Measurements from ENCODE around the gene TBL1Y.

TBL1Y gene

GRCh38 chrY:7007911-7008310, 97.4 kb downstream of the TBL1Y start:
- ATAC-seq, result no peak

GRCh38 chrY:7008578-7009355, 98.3 kb downstream of the TBL1Y start:
- ATAC-seq, result no peak
- TF ChIP-seq ZFP30 (CRISPR knock-in tag; IDR thresholded peaks at IDR 0.05) (no peak), RARB (CRISPR knock-in tag; IDR thresholded peaks at IDR 0.05) (no peak), ZNF565 (CRISPR knock-in tag; conservative IDR thresholded peaks at IDR 0.05; ENCODE audit: low read depth) (no peak), OSR1 (CRISPR knock-in tag; IDR thresholded peaks at IDR 0.05) (no peak), ZNF70 (CRISPR knock-in tag; IDR thresholded peaks at IDR 0.05) (no peak), POU6F1 (CRISPR knock-in tag; IDR thresholded peaks at IDR 0.05; ENCODE audit: borderline replicate concordance, low read depth) (no peak), CSRNP3 (CRISPR knock-in tag; IDR thresholded peaks at IDR 0.05) (no peak), TCF4 (CRISPR knock-in tag; IDR thresholded peaks at IDR 0.05; ENCODE audit: borderline replicate concordance) (no peak)

More at GRCh38 chrY:7007911-7008310, 97.4 kb downstream of the TBL1Y start:
- no peak for TF ChIP-seq CREB5 (CRISPR knock-in tag; IDR thresholded peaks at IDR 0.05; ENCODE audit: low read depth)
- no peak for TF ChIP-seq ESRRG (CRISPR knock-in tag; IDR thresholded peaks at IDR 0.05)
- no peak for TF ChIP-seq OSR1 (CRISPR knock-in tag; IDR thresholded peaks at IDR 0.05)
- TF ChIP-seq RARB (CRISPR knock-in tag; IDR thresholded peaks at IDR 0.05), result no peak
- no peak for TF ChIP-seq ZNF565 (CRISPR knock-in tag; conservative IDR thresholded peaks at IDR 0.05; ENCODE audit: low read depth)
- no peak for TF ChIP-seq PATZ1 (CRISPR knock-in tag; IDR thresholded peaks at IDR 0.05; ENCODE audit: borderline replicate concordance)
- no peak for TF ChIP-seq GLIS3 (CRISPR knock-in tag; IDR thresholded peaks at IDR 0.05)
- TF ChIP-seq ZFP30 (CRISPR knock-in tag; IDR thresholded peaks at IDR 0.05), result no peak
- no peak for TF ChIP-seq CSRNP3 (CRISPR knock-in tag; IDR thresholded peaks at IDR 0.05)
- TF ChIP-seq TSHZ2 (CRISPR knock-in tag; IDR thresholded peaks at IDR 0.05), result no peak
- no peak for TF ChIP-seq TOX (CRISPR knock-in tag; IDR thresholded peaks at IDR 0.05; ENCODE audit: borderline replicate concordance)
- TF ChIP-seq ARNTL (CRISPR knock-in tag; IDR thresholded peaks at IDR 0.05; ENCODE audit: borderline replicate concordance, low read depth), result no peak
- no peak for TF ChIP-seq POU6F1 (CRISPR knock-in tag; IDR thresholded peaks at IDR 0.05; ENCODE audit: borderline replicate concordance, low read depth)
- no peak for TF ChIP-seq PPARA (CRISPR knock-in tag; IDR thresholded peaks at IDR 0.05; ENCODE audit: borderline replicate concordance)
- TF ChIP-seq ISL1 (CRISPR knock-in tag; IDR thresholded peaks at IDR 0.05), result no peak
